ENCODE data around the gene GRIN1.

GRIN1 gene

GRCh38 chr9:137107982-137108381 is 31.0 kb upstream of the GRIN1 start:
- Histone ChIP-seq H3K9me3 (ENCODE audit: low read length) (peaks cover 5% of the 10 kb centered on the region), H2AFZ (ENCODE audit: low read depth, low read length) (no peak overlapping the region), H3K36me3 (ENCODE audit: insufficient read depth, low read length) (peaks cover 58% of the 10 kb centered on the region), H3K4me3 (ENCODE audit: low read length) (no peak overlapping the region), H3K27me3 (ENCODE audit: insufficient read depth, low read length) (no peaks in the 10 kb centered on the region), H3K4me1 (ENCODE audit: insufficient read depth, low read length) (no peaks in the 10 kb centered on the region)

- Histone ChIP-seq H3K27me3 (ENCODE audit: insufficient read depth, low read length) (no peaks in the 10 kb centered on the region), H2AFZ (ENCODE audit: low read depth, low read length) (no peak overlapping the region), H3K4me1 (ENCODE audit: insufficient read depth, low read length) (no peaks in the 10 kb centered on the region), H3K9me3 (ENCODE audit: low read length) (no peaks in the 10 kb centered on the region), H3K36me3 (ENCODE audit: insufficient read depth, low read length) (peaks cover 51% of the 10 kb centered on the region), H3K4me3 (ENCODE audit: low read length) (no peak overlapping the region)
These were observed 30.2 kb upstream of the GRIN1 start for GRCh38 chr9:137108608-137109249.

- Histone ChIP-seq H2AFZ (ENCODE audit: low read depth, low read length) (no peak overlapping the region), H3K9me3 (ENCODE audit: low read length) (no peaks in the 10 kb centered on the region), H3K36me3 (ENCODE audit: insufficient read depth, low read length) (peaks cover 46% of the 10 kb centered on the region), H3K27me3 (ENCODE audit: insufficient read depth, low read length) (no peaks in the 10 kb centered on the region), H3K4me3 (ENCODE audit: low read length) (no peak overlapping the region), H3K4me1 (ENCODE audit: insufficient read depth, low read length) (no peaks in the 10 kb centered on the region)
These were observed 29.5 kb upstream of the GRIN1 start for GRCh38 chr9:137109250-137110146.

GRCh38 chr9:137110147-137110910 is 28.6 kb upstream of the GRIN1 start:
- Histone ChIP-seq H3K36me3 (ENCODE audit: insufficient read depth, low read length) (peaks cover 42% of the 10 kb centered on the region), H3K4me3 (ENCODE audit: low read length) (no peak overlapping the region), H2AFZ (ENCODE audit: low read depth, low read length) (no peak overlapping the region), H3K27me3 (ENCODE audit: insufficient read depth, low read length) (no peaks in the 10 kb centered on the region), H3K9me3 (ENCODE audit: low read length) (no peaks in the 10 kb centered on the region), H3K4me1 (ENCODE audit: insufficient read depth, low read length) (no peaks in the 10 kb centered on the region)

- Histone ChIP-seq H3K36me3 (ENCODE audit: insufficient read depth, low read length) (peaks cover 34% of the 10 kb centered on the region), H2AFZ (ENCODE audit: low read depth, low read length) (no peak overlapping the region), H3K27me3 (ENCODE audit: insufficient read depth, low read length) (no peaks in the 10 kb centered on the region), H3K4me1 (ENCODE audit: insufficient read depth, low read length) (peaks cover 4% of the 10 kb centered on the region), H3K9me3 (ENCODE audit: low read length) (no peaks in the 10 kb centered on the region), H3K4me3 (ENCODE audit: low read length) (no peak overlapping the region)
These were observed 27.8 kb upstream of the GRIN1 start for GRCh38 chr9:137110911-137111787.

GRCh38 chr9:137111788-137112563 is 27.0 kb upstream of the GRIN1 start:
- no peaks in the 10 kb centered on the region for H3K27me3 ChIP-seq (ENCODE audit: insufficient read depth, low read length)
- peaks cover 28% of the 10 kb centered on the region for H3K36me3 ChIP-seq (ENCODE audit: insufficient read depth, low read length)
- no peak overlapping the region for H2AFZ ChIP-seq (ENCODE audit: low read depth, low read length)
- peaks cover 10% of the 10 kb centered on the region for H3K4me1 ChIP-seq (ENCODE audit: insufficient read depth, low read length)
- H3K4me3 ChIP-seq (ENCODE audit: low read length), result no peak overlapping the region
- no peaks in the 10 kb centered on the region for H3K9me3 ChIP-seq (ENCODE audit: low read length)

GRCh38 chr9:137112564-137113384 is 26.2 kb upstream of the GRIN1 start:
- no peaks in the 10 kb centered on the region for H3K27me3 ChIP-seq (ENCODE audit: insufficient read depth, low read length)
- peaks cover 20% of the 10 kb centered on the region for H3K36me3 ChIP-seq (ENCODE audit: insufficient read depth, low read length)
- H3K4me3 ChIP-seq (ENCODE audit: low read length), result no peak overlapping the region
- no peak overlapping the region for H2AFZ ChIP-seq (ENCODE audit: low read depth, low read length)
- peaks cover 16% of the 10 kb centered on the region for H3K4me1 ChIP-seq (ENCODE audit: insufficient read depth, low read length)
- no peaks in the 10 kb centered on the region for H3K9me3 ChIP-seq (ENCODE audit: low read length)

- no peaks in the 10 kb centered on the region for H3K9me3 ChIP-seq (ENCODE audit: low read length)
- H3K4me3 ChIP-seq (ENCODE audit: low read length), result no peak overlapping the region
- no peaks in the 10 kb centered on the region for H3K27me3 ChIP-seq (ENCODE audit: insufficient read depth, low read length)
- peaks cover 15% of the 10 kb centered on the region for H3K36me3 ChIP-seq (ENCODE audit: insufficient read depth, low read length)
- H3K4me1 ChIP-seq (ENCODE audit: insufficient read depth, low read length), result peaks cover 16% of the 10 kb centered on the region
- H2AFZ ChIP-seq (ENCODE audit: low read depth, low read length), result no peak overlapping the region
These were observed 25.4 kb upstream of the GRIN1 start for GRCh38 chr9:137113385-137114159.

GRCh38 chr9:137114220-137114612 is 24.7 kb upstream of the GRIN1 start:
- H3K27me3 ChIP-seq (ENCODE audit: insufficient read depth, low read length), result no peaks in the 10 kb centered on the region
- no peaks in the 10 kb centered on the region for H3K9me3 ChIP-seq (ENCODE audit: low read length)
- H3K36me3 ChIP-seq (ENCODE audit: insufficient read depth, low read length), result peaks cover 9% of the 10 kb centered on the region
- no peak overlapping the region for H2AFZ ChIP-seq (ENCODE audit: low read depth, low read length)
- H3K4me1 ChIP-seq (ENCODE audit: insufficient read depth, low read length), result peaks cover 16% of the 10 kb centered on the region
- no peak overlapping the region for H3K4me3 ChIP-seq (ENCODE audit: low read length)

- Histone ChIP-seq H3K4me3 (ENCODE audit: low read length) (no peak within 1 kb of the TSS), H3K4me1 (ENCODE audit: insufficient read depth, low read length) (peaks cover 16% of the 10 kb centered on the region), H3K36me3 (ENCODE audit: insufficient read depth, low read length) (peaks cover 3% of the 10 kb centered on the region)
These were observed 24.2 kb upstream of the GRIN1 start, which contains the start of gene DPP7 for GRCh38 chr9:137114613-137115393. Gene DPP7 (minus strand): TSS chr9:137114733. CDS start chr9:137114713, 20 bp downstream.

More at GRCh38 chr9:137114613-137115393, 24.2 kb upstream of the GRIN1 start, which contains the start of gene DPP7:
- no peaks in the 10 kb centered on the region for H3K27me3 ChIP-seq (ENCODE audit: insufficient read depth, low read length)
- no peaks in the 10 kb centered on the region for H3K9me3 ChIP-seq (ENCODE audit: low read length)
- H2AFZ ChIP-seq (ENCODE audit: low read depth, low read length), result no peak within 1 kb of the TSS

Measured in neuron (in vitro differentiated cells).